Tibial artery (tissue), 4 donors: ENCODE data around the gene LENEP.

Experiments
- DNase-seq, 2 donors: peaks; one replicate each; pipeline ENCODE4 v3.0.0-alpha.2; 2019
- H3K27ac ChIP-seq, 2 donors: fragments of 200-600 bp; sonication (generic) in 1 of 2; 1 replicate in 1 of 2; 2 replicates in 1 of 2; pipeline ENCODE4 v1.5.1; 2018 to 2019; ENCODE audit warnings: mild to moderate bottlenecking in 1 of 2
- H3K27me3 ChIP-seq, 2 donors: fragments of 200-600 bp; sonication (generic) in 1 of 2; one replicate each; pipeline versions ENCODE4 v1.5.1 to v1.6.0; 2016 to 2019
- H3K36me3 ChIP-seq, 3 donors: fragments of 200-600 bp; sonication (generic) in 2 of 3; one replicate each; pipeline ENCODE4 v1.5.1; 2016 to 2019; ENCODE audit warnings: mild to moderate bottlenecking in 2 of 3
- H3K4me1 ChIP-seq, 4 donors: fragments of 200-600 bp; sonication (generic) in 2 of 4; 1 replicate in 3 of 4; 2 replicates in 1 of 4; pipeline ENCODE4 v1.5.1; 2016 to 2019
- H3K4me3 ChIP-seq, 2 donors: fragments of 200-600 bp; sonication (generic) in 1 of 2; 1 replicate in 1 of 2; 2 replicates in 1 of 2; pipeline ENCODE4 v1.5.1; 2018 to 2019; ENCODE audit warnings: mild to moderate bottlenecking in 2 of 2
- H3K9me3 ChIP-seq, 3 donors: fragments of 200-600 bp; sonication (generic) in 1 of 3; one replicate each; pipeline ENCODE4 v1.5.1; 2016 to 2019
- intact Hi-C: fragments of 100-400 bp; cut with DNase I; formaldehyde crosslinking; loops from one replicate; pipeline ENCODE4 v1.15.0; 2023; ENCODE audit warnings: low total_unique reads
- TF ChIP-seq, protein P1 (sequence below), 2 experiments: fragments of 200-600 bp in 1 of 2; fragments of 450-650 bp in 1 of 2; IDR thresholded peaks; one replicate each; pipeline ENCODE4 v1.5.1; 2017 to 2019; ENCODE audit warnings: antibody characterized with exemption in 2 of 2, mild to moderate bottlenecking in 1 of 2, moderate library complexity in 1 of 2

The LENEP gene

DNA sequence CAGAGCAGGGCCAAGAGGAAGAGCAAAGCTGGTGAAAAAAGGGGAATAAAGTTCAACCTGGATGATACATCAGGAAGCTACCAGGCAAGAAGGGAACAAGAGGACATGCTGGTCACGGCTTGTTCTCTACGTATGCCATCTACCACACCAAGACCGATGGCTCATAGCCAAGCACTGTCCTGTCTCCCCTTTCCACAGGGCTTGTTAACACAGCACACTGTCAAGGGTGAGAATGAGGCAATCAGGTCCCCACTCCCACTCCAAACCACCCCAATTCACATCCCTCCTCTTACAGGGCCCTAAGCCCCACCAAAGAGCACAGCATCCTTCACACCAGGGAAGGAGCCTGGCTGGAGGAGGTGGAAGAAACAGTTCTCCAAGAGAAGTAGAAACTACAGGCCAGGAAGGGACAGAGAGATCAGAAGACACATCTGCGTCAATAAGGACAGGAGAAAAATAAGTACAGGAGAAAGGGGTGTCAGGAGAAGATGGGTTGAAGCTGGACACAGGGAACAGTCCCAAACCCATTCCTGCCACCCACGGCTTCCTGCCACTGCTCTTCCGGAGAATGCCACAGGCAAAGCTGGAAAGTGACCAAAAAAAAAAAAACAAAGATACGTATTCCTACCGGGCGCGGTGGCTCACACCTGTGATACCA is 21.9 kb upstream of the LENEP start:
- H3K4me1 ChIP-seq, result peaks cover 0 to 64% (median 54%) of the 10 kb centered on the region in 4 donors
- peaks cover 17 to 33% (median 18%) of the 10 kb centered on the region in 3 donors for H3K36me3 ChIP-seq
- peak in 1 of 2 donors; percentile 61 for DNase-seq
- H3K4me3 ChIP-seq, result peak overlapping the region; percentile 68 to 76
- TF ChIP-seq, protein P1, sequence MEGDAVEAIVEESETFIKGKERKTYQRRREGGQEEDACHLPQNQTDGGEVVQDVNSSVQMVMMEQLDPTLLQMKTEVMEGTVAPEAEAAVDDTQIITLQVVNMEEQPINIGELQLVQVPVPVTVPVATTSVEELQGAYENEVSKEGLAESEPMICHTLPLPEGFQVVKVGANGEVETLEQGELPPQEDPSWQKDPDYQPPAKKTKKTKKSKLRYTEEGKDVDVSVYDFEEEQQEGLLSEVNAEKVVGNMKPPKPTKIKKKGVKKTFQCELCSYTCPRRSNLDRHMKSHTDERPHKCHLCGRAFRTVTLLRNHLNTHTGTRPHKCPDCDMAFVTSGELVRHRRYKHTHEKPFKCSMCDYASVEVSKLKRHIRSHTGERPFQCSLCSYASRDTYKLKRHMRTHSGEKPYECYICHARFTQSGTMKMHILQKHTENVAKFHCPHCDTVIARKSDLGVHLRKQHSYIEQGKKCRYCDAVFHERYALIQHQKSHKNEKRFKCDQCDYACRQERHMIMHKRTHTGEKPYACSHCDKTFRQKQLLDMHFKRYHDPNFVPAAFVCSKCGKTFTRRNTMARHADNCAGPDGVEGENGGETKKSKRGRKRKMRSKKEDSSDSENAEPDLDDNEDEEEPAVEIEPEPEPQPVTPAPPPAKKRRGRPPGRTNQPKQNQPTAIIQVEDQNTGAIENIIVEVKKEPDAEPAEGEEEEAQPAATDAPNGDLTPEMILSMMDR (IDR thresholded peaks at IDR 0.05), result no peak
- H3K27ac ChIP-seq, result peak overlapping the region; percentile 95 to 97
- intact Hi-C loops, result no loop called here
- H3K9me3 ChIP-seq, result no peaks in the 10 kb centered on the region
- H3K27me3 ChIP-seq, result no peaks in the 10 kb centered on the region

DNA sequence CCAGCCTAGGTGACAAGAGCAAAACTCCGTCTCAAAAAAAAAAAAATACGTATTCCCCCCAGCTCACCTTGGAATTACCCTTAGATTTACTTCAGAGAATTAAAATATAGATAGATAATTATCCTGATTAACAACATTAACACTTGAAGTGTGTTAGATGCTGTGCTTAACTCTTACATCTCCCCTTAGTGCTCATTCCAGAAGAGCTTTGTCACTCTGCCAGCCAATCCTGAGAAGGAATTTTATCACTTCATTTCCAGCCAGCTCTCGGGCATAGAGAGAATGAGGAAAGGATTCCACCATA is 21.2 kb upstream of the LENEP start:
- Histone ChIP-seq H3K4me1 (peaks cover 0 to 64% (median 54%) of the 10 kb centered on the region in 4 donors), H3K27ac (peak overlapping the region; percentile 95 to 97), H3K4me3 (peak overlapping the region; percentile 68 to 76), H3K27me3 (no peaks in the 10 kb centered on the region), H3K9me3 (no peaks in the 10 kb centered on the region), H3K36me3 (peaks cover 11 to 26% (median 11%) of the 10 kb centered on the region in 3 donors)
- no peak for DNase-seq
- intact Hi-C loops, result no loop called here
- TF ChIP-seq, protein P1 (IDR thresholded peaks at IDR 0.05), result no peak

DNA sequence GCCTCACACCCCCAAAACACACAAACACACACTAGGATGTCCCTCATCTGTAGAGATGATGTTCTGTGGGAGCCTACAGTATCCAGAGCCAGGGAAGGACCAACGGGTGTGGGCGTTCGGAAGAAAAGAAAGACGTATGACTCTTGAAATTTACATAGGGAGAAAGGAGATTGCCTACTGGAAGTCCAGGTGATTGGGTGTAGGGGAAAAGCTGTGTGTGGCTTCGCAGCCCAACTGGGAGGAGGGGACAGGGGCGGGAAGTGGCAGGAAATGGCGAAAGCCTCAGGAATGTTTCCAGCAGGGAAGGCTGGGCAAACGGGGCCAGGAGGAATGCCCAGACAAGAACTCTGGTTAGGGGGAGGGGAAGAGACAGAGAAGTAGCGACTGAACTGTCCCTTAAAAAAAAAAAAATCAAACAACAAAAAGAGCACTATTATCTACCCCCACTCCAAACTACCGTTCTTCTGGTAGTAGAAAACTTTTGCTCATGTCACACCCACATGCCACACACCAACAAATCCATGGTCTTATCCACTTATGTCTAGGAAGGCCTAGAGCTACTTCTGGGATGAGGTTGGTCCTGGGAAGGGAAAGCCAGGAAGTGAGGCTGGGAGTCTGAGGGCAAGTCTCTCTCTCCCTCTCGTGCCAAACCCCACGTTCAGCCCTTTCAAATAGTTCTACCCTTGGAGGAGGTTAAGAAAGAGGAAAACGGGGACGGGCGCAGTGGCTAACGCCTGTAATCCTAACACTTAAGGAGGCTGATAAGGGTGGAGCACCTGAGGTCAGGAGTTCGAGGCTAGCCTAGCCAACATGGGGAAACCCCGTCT is 20.7 kb upstream of the LENEP start:
- Histone ChIP-seq H3K4me3 (peak overlapping the region; percentile 68 to 76), H3K9me3 (no peaks in the 10 kb centered on the region), H3K27me3 (no peaks in the 10 kb centered on the region), H3K4me1 (peaks cover 0 to 64% (median 54%) of the 10 kb centered on the region in 4 donors), H3K36me3 (peaks cover 5 to 21% (median 6%) of the 10 kb centered on the region in 3 donors), H3K27ac (peak overlapping the region; percentile 95 to 97)
- TF ChIP-seq, protein P1 (IDR thresholded peaks at IDR 0.05), result no peak
- peak; percentile 78 to 90 for DNase-seq
- intact Hi-C loops, result no loop called here

DNA sequence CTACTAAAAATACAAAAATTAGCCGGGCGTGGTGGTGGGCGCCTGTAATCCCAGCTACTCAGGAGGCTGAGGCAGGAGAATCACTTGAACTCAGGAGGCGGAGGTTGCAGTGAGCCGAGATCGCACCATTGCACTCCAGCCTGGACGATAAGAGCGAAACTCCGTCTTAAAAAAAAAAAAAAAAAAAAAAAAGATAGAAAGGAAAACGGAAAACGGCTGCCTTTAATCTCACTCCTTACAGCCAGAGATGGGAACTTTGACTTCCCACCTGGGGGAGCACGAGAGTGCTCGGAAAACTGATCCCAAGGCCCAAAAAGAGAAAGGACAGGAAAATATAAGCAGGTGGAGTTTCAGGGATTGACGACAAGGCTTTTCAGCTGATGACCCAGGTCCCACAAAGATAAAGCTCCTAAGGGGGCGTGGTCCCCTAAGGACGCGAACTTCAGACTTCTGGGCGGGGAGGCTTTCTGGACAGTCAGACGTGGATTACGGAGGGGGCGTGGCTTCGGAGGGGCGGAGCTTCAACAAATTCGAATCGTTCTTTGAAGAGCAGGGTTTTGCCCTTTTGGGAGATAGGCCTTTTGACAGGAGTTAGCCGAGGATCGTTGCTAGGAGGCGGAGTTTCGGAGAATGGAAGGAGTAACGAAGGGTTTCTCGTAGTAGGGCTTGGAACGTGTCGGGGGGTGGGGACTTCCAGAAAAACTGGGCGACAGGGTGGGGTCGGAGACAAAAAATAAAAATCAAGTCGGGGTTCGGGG is 19.9 kb upstream of the LENEP start:
- Histone ChIP-seq H3K4me3 (peak overlapping the region; percentile 68 to 76), H3K27me3 (no peaks in the 10 kb centered on the region), H3K4me1 (peaks cover 0 to 61% (median 53%) of the 10 kb centered on the region in 4 donors), H3K9me3 (no peaks in the 10 kb centered on the region), H3K36me3 (peaks cover 0 to 13% (median 0%) of the 10 kb centered on the region in 3 donors), H3K27ac (peak overlapping the region; percentile 95 to 97)
- TF ChIP-seq, protein P1 (IDR thresholded peaks at IDR 0.05), result peak in 1 of 2 experiments; percentile 10
- DNase-seq, result peak; percentile 97 to 98
- intact Hi-C loops, result loop anchor here (1.0 to 2.0 kb wide), 2 partner anchors 28 to 37 kb away; partner anchors contain the start of gene PMVK

DNA sequence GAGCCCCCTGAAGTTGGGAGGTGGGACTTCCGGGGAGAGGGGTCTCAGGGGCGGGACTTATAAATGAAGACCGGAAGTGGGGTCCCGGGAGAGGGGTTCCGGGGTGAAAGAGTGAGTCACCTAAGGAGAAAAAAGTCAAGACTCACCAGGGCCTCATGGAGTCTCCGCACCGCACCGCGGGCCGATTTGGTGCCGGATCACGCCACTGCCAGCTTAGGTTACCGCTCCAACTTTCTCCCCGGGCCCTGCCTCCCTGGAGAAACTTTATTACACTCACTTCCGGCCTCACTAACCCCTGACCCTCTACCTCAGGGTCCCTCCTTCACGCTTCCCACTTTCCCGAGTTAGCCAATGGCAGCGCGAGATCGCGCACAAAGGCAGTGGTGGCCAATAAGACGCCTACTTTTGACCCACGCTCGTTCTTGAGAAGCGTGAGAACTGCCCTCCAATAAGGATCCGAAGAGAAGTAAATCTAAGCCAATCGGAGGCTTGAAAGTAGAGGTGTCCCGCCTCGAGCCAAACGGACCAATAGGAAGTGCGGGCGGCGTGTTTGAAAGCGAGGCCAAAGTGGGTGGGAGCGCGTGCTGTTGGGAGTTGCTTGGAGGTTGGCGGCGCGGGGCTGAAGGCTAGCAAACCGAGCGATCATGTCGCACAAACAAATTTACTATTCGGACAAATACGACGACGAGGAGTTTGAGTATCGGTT is 19.1 kb upstream of the LENEP start, which contains the start of gene CKS1B:
Gene CKS1B (plus strand): TSS at position 580 of the 706 bp plus-strand sequence. CDS start 65 bp downstream, at position 645.
- intact Hi-C loops, result loop anchor here (1.0 to 2.0 kb wide), 2 partner anchors 27 to 37 kb away; partner anchors contain the start of gene PMVK
- TF ChIP-seq, protein P1 (IDR thresholded peaks at IDR 0.05), result peak in 1 of 2 experiments; percentile 8
- peak; percentile 98 to 99 for DNase-seq
- peak within 1 kb of the TSS; percentile 95 to 97 for H3K27ac ChIP-seq
- peaks cover 0 to 6% (median 0%) of the 10 kb centered on the region in 3 donors for H3K36me3 ChIP-seq
- H3K9me3 ChIP-seq, result no peaks in the 10 kb centered on the region
- H3K4me3 ChIP-seq, result peak within 1 kb of the TSS; percentile 68 to 76
- H3K4me1 ChIP-seq, result peaks cover 0 to 54% (median 46%) of the 10 kb centered on the region in 4 donors
- no peaks in the 10 kb centered on the region for H3K27me3 ChIP-seq
